Measurements from ENCODE around the gene NACA. TPM values are rescaled to one million over a fixed set of nuclear protein-coding genes. Genes with fewer than 3 reads are reported as not detected.

The NACA gene
- total and polyA plus RNA-seq, 5 donors = 541 to 852 (median 590) TPM

DNA sequence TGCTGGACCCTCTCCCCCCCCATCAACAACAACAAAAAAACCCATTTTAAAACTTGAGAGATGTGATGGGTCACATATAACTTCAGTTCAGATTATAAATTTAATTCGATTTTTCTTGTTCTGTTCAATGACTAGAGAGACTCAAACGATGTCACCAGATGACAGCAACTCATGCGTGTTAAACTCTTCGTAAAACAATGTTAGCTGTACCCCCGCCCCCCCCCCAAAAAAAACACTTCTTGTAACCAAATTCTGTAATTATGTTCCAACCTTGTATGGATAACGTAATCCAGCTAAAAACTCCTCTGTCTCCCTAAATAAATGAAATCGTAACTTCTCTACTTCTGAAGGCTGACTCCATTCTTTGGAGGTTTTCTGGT is 614 bp upstream of the NACA start:
- intact Hi-C loops (cut with DNase I) = loop anchor here in 1 of 4 donors (2.0 kb wide), 1 partner anchor 37 kb away; the partner anchor contains the start of gene PTGES3
- Histone ChIP-seq H3K27me3 (ENCODE audit: control insufficient read depth, insufficient read depth) (no peaks in the 10 kb centered on the region), H3K27ac (ENCODE audit: low read length) (peak overlapping the region; percentile 92), H3K9me3 (ENCODE audit: control insufficient read depth, low read length) (no peaks in the 10 kb centered on the region), H3K4me1 (ENCODE audit: control insufficient read depth, insufficient read depth, low read length) (peaks cover 13% of the 10 kb centered on the region), H3K4me3 (ENCODE audit: low read length) (peak overlapping the region; percentile 26)
- 31% methylated on average over 7 of the region's 7 CpGs for whole genome bisulfite sequencing
- DNase-seq (no peak), ATAC-seq (no peak)

DNA sequence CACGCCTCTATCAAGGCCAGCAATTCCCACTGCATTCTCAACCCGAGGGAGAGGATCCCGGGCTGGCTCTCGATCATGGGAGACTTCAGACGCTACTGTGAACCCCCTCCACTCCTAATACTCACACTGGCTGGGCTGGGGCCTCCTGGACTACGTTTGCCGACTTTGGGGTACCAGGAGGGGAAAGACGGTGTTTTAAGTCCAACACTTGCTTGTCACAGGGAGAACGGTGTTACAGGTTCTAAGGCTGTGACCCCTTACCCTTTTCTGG is 463 bp downstream of the NACA start:
- no peak for DNase-seq
- no peaks in the 10 kb centered on the region for H3K27me3 ChIP-seq (ENCODE audit: control insufficient read depth, insufficient read depth)
- peaks cover 24% of the 10 kb centered on the region for H3K4me1 ChIP-seq (ENCODE audit: control insufficient read depth, insufficient read depth, low read length)
- H3K9me3 ChIP-seq (ENCODE audit: control insufficient read depth, low read length) = no peaks in the 10 kb centered on the region
- peak; percentile 10 to 22 for ATAC-seq
- peak overlapping the region; percentile 91 for H3K27ac ChIP-seq (ENCODE audit: low read length)
- H3K4me3 ChIP-seq (ENCODE audit: low read length) = peak overlapping the region; percentile 89
- WGBS = under 1% methylated on average over 9 of the region's 9 CpGs
- intact Hi-C loops (cut with DNase I) = loop anchor here in 2 of 4 donors (2.0 to 5.0 kb wide), 2 partner anchors 36 to 37 kb away; partner anchors contain the start of gene PTGES3 (in 2 of the 2)

DNA sequence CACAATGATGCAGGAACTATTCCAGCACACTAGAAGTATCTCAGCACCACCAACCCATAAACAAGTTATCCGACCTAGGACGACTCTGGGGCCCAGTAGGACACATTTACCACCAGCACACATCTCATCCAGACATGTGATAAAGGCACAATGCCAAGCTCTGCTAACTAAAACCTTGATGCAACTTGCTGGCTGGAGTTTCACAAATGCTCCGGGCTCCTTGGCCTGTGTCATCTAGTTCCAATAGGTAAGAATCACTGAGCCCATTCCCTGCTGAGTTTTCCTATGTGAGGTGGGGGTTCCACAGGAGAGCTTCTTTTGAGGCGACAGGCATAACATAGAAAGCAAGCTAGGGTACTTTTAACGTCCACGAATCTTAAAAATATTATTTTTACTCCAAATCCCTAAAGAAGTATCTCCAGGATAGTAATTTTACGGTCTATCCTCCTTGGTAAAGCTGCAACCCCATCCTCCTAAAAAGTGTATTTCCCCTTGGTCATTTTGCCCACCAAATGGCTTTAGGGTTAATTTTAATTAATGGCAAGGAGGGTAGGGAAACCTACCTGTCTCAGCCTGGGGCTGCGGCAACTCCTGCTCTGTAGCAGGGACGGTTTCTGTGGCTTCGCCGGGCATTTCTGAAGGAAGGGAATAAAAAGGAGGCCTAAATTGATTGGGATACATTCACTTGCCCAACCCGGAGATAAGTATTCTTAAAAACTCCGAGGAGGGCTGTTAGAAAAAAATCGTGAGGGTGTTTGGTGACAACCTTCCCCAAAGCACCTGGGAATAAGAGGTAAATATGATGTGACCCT is 1.0 kb downstream of the NACA start:
- intact Hi-C loops (cut with DNase I) = loop anchor here in 2 of 4 donors (2.0 to 5.0 kb wide), 2 partner anchors 35 to 37 kb away; partner anchors contain the start of gene PTGES3 (in 2 of the 2)
- Histone ChIP-seq H3K27ac (ENCODE audit: low read length) (peak overlapping the region; percentile 91), H3K4me3 (ENCODE audit: low read length) (peak overlapping the region; percentile 89), H3K9me3 (ENCODE audit: control insufficient read depth, low read length) (no peaks in the 10 kb centered on the region), H3K4me1 (ENCODE audit: control insufficient read depth, insufficient read depth, low read length) (peaks cover 27% of the 10 kb centered on the region), H3K27me3 (ENCODE audit: control insufficient read depth, insufficient read depth) (no peaks in the 10 kb centered on the region)
- 2% methylated on average over 14 of the region's 14 CpGs for WGBS
- peak; percentile 22 to 29 for ATAC-seq
- DNase-seq = peak in 2 of 3 donors; percentile 53 to 62

DNA sequence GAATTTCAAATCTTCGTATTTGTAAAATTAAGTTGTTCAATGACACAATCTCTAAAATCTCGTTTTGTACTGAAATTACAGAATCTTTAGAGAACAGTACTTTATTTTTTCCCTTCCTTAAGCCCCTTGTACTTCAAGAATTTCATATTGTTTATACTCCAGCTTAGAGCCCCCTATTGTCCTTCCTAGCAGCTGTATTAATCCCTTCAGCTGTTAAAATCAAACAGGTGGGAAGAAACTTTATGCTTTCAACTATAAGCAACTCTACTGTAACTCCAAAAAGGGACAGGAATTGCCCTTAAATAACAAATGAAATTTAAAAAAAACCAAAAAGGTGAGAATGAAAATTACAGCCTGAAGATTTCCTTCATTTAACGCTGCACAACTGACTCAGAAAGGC is 1.7 kb downstream of the NACA start:
- Histone ChIP-seq H3K4me1 (ENCODE audit: control insufficient read depth, insufficient read depth, low read length) (peaks cover 30% of the 10 kb centered on the region), H3K4me3 (ENCODE audit: low read length) (peak overlapping the region; percentile 89), H3K9me3 (ENCODE audit: control insufficient read depth, low read length) (no peaks in the 10 kb centered on the region), H3K27me3 (ENCODE audit: control insufficient read depth, insufficient read depth) (no peaks in the 10 kb centered on the region), H3K27ac (ENCODE audit: low read length) (no peak overlapping the region)
- ATAC-seq (no peak), DNase-seq (no peak)
- 47% methylated on average over 3 of the region's 3 CpGs for WGBS
- intact Hi-C loops (cut with DNase I) = loop anchor here in 1 of 4 donors (5.0 kb wide), 1 partner anchor 36 kb away; the partner anchor contains the start of gene PTGES3

DNA sequence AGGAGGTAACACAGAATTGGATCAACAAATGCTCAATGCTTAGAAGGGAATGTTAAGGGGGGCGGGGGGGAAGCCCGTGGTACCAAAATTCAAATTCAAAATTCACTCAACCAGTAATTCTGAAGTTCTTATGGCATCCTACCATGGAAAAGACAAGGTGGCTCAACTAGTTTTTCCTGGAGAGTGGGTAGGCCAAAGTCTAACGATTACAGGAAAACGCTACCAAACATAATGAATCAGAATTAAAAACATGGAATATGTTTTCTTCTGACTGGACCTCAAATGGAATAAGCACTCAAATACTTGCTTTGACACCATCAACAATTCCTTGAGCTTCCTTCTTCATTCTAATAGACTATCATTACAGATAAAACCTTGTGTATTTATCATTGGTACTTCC is 2.3 kb downstream of the NACA start:
- Histone ChIP-seq H3K9me3 (ENCODE audit: control insufficient read depth, low read length) (no peaks in the 10 kb centered on the region), H3K27ac (ENCODE audit: low read length) (no peak overlapping the region), H3K4me3 (ENCODE audit: low read length) (peak overlapping the region; percentile 89), H3K27me3 (ENCODE audit: control insufficient read depth, insufficient read depth) (no peaks in the 10 kb centered on the region), H3K4me1 (ENCODE audit: control insufficient read depth, insufficient read depth, low read length) (peaks cover 30% of the 10 kb centered on the region)
- no peak for DNase-seq
- intact Hi-C loops (cut with DNase I) = loop anchor here in 1 of 4 donors (5.0 kb wide), 1 partner anchor 36 kb away; the partner anchor contains the start of gene PTGES3
- WGBS = 53% methylated on average over 4 of the region's 4 CpGs
- no peak for ATAC-seq

DNA sequence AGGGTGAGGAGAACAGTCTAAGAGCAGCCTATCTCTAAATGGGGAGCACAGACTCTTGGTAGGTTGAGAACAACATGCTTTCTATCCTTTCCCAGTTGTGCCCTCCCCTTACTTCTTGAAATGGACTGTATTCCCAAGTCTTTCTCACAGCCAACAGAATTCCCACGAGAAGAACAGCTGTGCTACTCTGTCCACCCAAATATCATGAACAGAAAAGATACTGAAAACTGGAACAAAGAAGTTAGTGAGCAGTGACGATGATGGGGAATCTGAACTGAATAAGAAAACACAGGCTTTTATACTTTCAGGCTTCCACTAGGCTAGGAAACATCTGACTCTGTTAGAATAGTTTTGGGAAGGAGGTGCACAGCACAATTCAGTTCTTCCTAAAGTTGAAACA is 3.4 kb downstream of the NACA start:
- Histone ChIP-seq H3K27ac (ENCODE audit: low read length) (no peak overlapping the region), H3K9me3 (ENCODE audit: control insufficient read depth, low read length) (no peaks in the 10 kb centered on the region), H3K27me3 (ENCODE audit: control insufficient read depth, insufficient read depth) (no peaks in the 10 kb centered on the region), H3K4me3 (ENCODE audit: low read length) (peak overlapping the region; percentile 10), H3K4me1 (ENCODE audit: control insufficient read depth, insufficient read depth, low read length) (peaks cover 30% of the 10 kb centered on the region)
- intact Hi-C loops (cut with DNase I) = loop anchor here in 1 of 4 donors (5.0 kb wide), 1 partner anchor 34 kb away; the partner anchor contains the start of gene PTGES3
- DNase-seq (no peak), ATAC-seq (no peak)
- WGBS = 22% methylated on average over 2 of the region's 2 CpGs

DNA sequence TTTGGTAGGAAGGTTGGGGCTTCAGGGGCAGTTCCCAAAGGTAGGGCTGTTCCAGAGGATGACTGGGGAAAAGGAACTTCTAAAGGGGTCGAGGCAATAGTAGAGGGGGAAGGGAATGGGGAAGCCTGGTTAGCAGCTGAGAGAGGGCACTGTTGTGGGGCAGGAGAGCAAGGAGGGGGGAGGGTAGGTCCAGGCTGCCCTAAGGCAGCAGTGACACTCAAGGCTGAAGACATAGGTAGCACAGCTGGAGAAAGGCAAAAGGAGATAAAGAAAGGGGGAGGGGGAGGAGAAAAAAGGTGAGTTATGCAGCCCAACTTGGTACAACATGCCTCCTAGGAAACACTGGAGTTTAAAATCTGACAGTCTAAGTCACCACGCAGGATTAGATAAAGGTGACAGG is 3.9 kb downstream of the NACA start:
- H3K4me3 ChIP-seq (ENCODE audit: low read length) = no peak overlapping the region
- H3K4me1 ChIP-seq (ENCODE audit: control insufficient read depth, insufficient read depth, low read length) = peaks cover 34% of the 10 kb centered on the region
- WGBS = 33% methylated on average over 2 of the region's 2 CpGs
- DNase-seq = no peak
- no peak for ATAC-seq
- H3K27ac ChIP-seq (ENCODE audit: low read length) = peak overlapping the region; percentile 23
- intact Hi-C loops (cut with DNase I) = loop anchor here in 1 of 4 donors (5.0 kb wide), 1 partner anchor 34 kb away; the partner anchor contains the start of gene PTGES3
- H3K9me3 ChIP-seq (ENCODE audit: control insufficient read depth, low read length) = no peaks in the 10 kb centered on the region
- no peaks in the 10 kb centered on the region for H3K27me3 ChIP-seq (ENCODE audit: control insufficient read depth, insufficient read depth)

DNA sequence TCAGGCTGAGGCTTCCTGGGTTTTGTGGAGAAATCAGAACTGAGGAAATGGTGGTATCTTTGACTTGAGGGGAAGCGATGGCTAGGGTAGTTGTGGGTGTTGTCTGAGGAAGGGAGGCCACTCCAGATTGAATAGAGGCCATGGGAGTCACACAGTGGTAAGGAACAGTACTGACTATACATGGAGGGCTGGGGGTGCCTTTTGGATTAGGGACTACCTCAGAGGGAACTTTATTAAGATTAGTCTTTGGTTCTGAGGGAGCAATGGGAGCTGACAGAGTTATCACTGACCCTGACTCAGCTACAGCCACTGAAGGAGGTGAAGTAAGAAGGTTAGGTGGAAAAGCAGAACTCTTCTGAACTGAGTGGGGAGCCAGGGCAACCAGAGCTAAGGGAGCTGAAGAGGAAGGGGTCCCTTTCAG is 4.4 kb downstream of the NACA start:
- Histone ChIP-seq H3K27me3 (ENCODE audit: control insufficient read depth, insufficient read depth) (no peaks in the 10 kb centered on the region), H3K4me1 (ENCODE audit: control insufficient read depth, insufficient read depth, low read length) (peaks cover 39% of the 10 kb centered on the region), H3K9me3 (ENCODE audit: control insufficient read depth, low read length) (no peaks in the 10 kb centered on the region), H3K4me3 (ENCODE audit: low read length) (no peak overlapping the region), H3K27ac (ENCODE audit: low read length) (peak overlapping the region; percentile 23)
- no peak for DNase-seq
- WGBS = 59% methylated on average over 1 of the region's 1 CpG
- no peak for ATAC-seq
- intact Hi-C loops (cut with DNase I) = loop anchor here in 1 of 4 donors (5.0 kb wide), 1 partner anchor 33 kb away; the partner anchor contains the start of gene PTGES3

DNA sequence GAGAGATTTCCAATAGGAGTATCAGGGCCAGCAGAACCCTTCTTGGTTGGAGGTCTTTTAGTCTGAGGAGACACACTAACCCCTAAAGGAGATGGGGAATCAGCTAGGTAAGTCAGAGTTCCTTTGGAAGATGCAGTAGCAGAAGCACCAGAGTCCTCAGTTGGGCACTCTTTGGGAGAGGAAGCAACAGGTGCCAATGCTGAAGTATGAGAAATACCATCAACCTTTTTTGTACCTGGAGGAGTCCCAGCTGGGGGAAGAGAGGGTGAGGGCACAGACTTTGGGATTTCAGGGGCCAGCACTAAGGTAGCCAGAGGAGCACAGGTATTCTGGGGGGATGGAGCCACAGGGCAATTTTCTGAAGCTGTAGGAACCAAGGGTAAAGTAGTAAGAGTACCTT is 6.0 kb downstream of the NACA start:
- DNase-seq (no peak), ATAC-seq (no peak)
- intact Hi-C loops (cut with DNase I) = no loop called here
- Histone ChIP-seq H3K4me1 (ENCODE audit: control insufficient read depth, insufficient read depth, low read length) (peaks cover 39% of the 10 kb centered on the region), H3K27ac (ENCODE audit: low read length) (no peak overlapping the region), H3K9me3 (ENCODE audit: control insufficient read depth, low read length) (no peaks in the 10 kb centered on the region), H3K27me3 (ENCODE audit: control insufficient read depth, insufficient read depth) (no peaks in the 10 kb centered on the region), H3K4me3 (ENCODE audit: low read length) (no peak overlapping the region)

DNA sequence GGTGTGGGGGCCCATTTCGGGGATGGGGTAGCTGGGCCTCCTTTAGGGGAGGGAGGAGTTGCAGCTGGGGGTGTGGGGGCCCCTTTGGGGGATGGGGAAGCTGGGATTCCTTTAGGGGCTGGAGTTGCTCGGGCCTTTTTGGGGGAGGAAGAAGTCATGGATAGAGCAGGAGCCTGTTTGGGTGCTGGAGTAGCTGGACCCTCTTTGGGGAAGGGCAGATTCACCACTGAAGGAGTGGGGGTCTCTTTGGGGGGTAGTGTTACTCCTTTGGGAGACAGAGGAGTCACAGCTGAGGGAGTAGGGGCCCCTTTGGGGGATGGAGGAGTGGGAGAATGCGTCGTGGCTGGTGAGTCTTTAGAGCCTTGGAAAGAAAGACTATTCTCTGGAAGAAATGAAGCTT is 6.5 kb downstream of the NACA start:
- Histone ChIP-seq H3K4me3 (ENCODE audit: low read length) (no peak overlapping the region), H3K27me3 (ENCODE audit: control insufficient read depth, insufficient read depth) (no peaks in the 10 kb centered on the region), H3K27ac (ENCODE audit: low read length) (no peak overlapping the region), H3K9me3 (ENCODE audit: control insufficient read depth, low read length) (no peaks in the 10 kb centered on the region), H3K4me1 (ENCODE audit: control insufficient read depth, insufficient read depth, low read length) (peaks cover 39% of the 10 kb centered on the region)
- intact Hi-C loops (cut with DNase I) = no loop called here
- 59% methylated on average over 4 of the region's 4 CpGs for WGBS
- ATAC-seq = no peak
- DNase-seq = no peak

DNA sequence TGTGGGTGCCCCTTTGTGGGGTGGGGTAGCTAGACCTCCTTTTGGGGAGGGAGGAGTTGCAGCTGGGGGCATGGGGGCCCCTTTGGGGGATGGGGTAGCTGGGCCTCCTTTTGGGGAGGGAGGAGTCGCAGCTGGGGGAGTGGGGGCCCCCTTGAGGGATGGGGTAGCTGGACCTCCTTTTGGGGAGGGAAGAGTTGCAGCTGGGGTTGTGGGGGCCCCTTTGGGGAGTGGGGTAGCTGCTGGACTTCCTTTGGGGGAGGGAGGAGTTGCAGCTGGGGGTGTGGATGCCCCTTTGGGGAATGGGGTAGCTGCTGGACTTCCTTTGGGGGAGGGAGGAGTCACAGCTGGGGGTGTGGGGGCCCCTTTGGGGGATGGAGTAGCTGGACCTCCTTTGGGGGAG is 7.0 kb downstream of the NACA start:
- ATAC-seq (no peak), DNase-seq (no peak)
- Histone ChIP-seq H3K27ac (ENCODE audit: low read length) (no peak overlapping the region), H3K9me3 (ENCODE audit: control insufficient read depth, low read length) (no peaks in the 10 kb centered on the region), H3K27me3 (ENCODE audit: control insufficient read depth, insufficient read depth) (no peaks in the 10 kb centered on the region), H3K4me1 (ENCODE audit: control insufficient read depth, insufficient read depth, low read length) (peaks cover 39% of the 10 kb centered on the region), H3K4me3 (ENCODE audit: low read length) (no peak overlapping the region)
- intact Hi-C loops (cut with DNase I) = no loop called here
- 80% methylated on average over 1 of the region's 1 CpG for WGBS
